Fibroblast of villous mesenchyme (primary cell): ENCODE data around the gene NFATC4. TPM values are rescaled to one million over a fixed set of nuclear protein-coding genes. Genes with fewer than 3 reads are reported as not detected.
A peak's percentile ranks its signal among the peaks of the same experiment; 100 is the strongest.

Experiments used
- DNase-seq: peaks from one replicate; pipeline ENCODE4 v3.0.0-alpha.2; 2010; ENCODE audit warnings: low read depth
- H3K4me3 ChIP-seq: 2 replicates; pipeline ENCODE4 v1.5.1; 2011; ENCODE audit warnings: low read depth, mild to moderate bottlenecking, low read length
- CTCF ChIP-seq: IDR thresholded peaks from 2 replicates; pipeline ENCODE4 v1.5.1; 2012; ENCODE audit warnings: low read depth, mild to moderate bottlenecking, low read length; ENCODE audit not compliant: insufficient read depth
- total RNA-seq: library from RNA; depleted of rRNA; stranded (reverse); fragments of >200 nt; gene quantifications from 2 replicates; pipeline ENCODE4 v1.2.3, GENCODE V29; 2012

NFATC4 gene
- total RNA-seq, 1 donor: 68.2 TPM

- no peak for DNase-seq
- no peak for TF ChIP-seq CTCF
- H3K4me3 ChIP-seq: no peak overlapping the region
Measured at GRCh38 chr14:24408764-24409163, 40.8 kb downstream of the NFATC4 start.

- DNase-seq: no peak
Measured at GRCh38 chr14:24409192-24409591, 41.2 kb downstream of the NFATC4 start.

GRCh38 chr14:24409956-24410355, 42.0 kb downstream of the NFATC4 start:
- no peak for TF ChIP-seq CTCF
- DNase-seq: no peak
- H3K4me3 ChIP-seq: no peak overlapping the region

More at GRCh38 chr14:24409192-24409591, 41.2 kb downstream of the NFATC4 start:
- TF ChIP-seq CTCF: no peak
- H3K4me3 ChIP-seq: no peak overlapping the region

- peak; percentile 83 for TF ChIP-seq CTCF
- H3K4me3 ChIP-seq: no peak overlapping the region
- DNase-seq: peak; percentile 69
Measured at GRCh38 chr14:24411443-24412389, 43.7 kb downstream of the NFATC4 start.

- no peak overlapping the region for H3K4me3 ChIP-seq
- no peak for DNase-seq
- no peak for TF ChIP-seq CTCF
Measured at GRCh38 chr14:24414077-24414476, 46.1 kb downstream of the NFATC4 start.

- H3K4me3 ChIP-seq: no peak overlapping the region
- TF ChIP-seq CTCF: no peak
- no peak for DNase-seq
Measured at GRCh38 chr14:24414732-24415420, 46.9 kb downstream of the NFATC4 start.
